GM19452 (cell line): ENCODE data around the gene HPN.
"Not testable (repeated sequence)": the region's sequence is repeated elsewhere in the genome, so short reads cannot be mapped to it uniquely, and the experiment has no call there.

Source experiments
- ATAC-seq: cut with Tn5 transposase; IDR thresholded peaks from one replicate; pipeline ENCODE4 v1.9.1; 2021; ENCODE audit not compliant: unreplicated experiment

Gene HPN

GRCh38 chr19:35041548-35042055, at the start of gene HPN:
Gene HPN, plus strand, starts transcription at chr19:35041721. Its CDS starts 786 bp downstream, at chr19:35042507.
- no peak for ATAC-seq

DNA sequence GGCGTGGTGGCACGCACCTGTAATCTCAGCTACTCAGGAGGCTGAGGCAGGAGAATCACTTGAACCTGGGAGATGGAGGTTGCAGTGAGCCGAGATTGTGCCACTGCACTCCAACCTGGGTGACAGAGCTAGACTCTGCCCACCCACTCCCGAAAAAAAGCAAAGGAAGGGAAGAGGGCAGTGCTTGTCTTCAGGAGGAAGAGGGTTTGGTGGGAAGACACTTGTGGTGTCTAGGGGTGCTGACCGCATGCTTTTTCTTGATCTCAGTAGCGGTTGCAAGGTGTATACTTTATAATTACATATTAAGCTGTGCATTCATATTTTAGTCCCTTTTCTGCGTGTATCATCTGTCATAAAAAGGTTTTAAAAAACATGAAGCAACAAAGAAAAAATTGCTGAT, 48.9 kb upstream of the HPN start:
- ATAC-seq, result not testable (repeated sequence)

DNA sequence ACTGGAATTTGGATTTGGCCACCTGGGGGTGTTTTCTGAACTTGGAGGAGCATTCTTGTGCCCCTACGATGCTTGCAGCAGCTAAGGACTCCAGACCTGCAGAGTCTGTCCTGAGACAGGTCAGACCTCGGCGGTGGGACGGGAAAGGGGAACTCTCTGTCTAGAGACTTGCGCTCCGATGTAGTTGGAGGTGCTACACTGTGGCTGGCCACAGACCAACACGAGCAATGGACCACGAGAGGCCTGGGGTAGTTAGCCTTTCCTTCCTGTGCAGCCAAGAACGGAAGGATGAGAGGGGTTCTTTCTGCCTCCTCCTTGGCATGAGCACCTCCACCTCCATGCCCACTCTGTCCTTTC, 47.3 kb upstream of the HPN start:
- no peak for ATAC-seq

- ATAC-seq, result no peak
Observed at GRCh38 chr19:34994643-34995541, 46.6 kb upstream of the HPN start.

DNA sequence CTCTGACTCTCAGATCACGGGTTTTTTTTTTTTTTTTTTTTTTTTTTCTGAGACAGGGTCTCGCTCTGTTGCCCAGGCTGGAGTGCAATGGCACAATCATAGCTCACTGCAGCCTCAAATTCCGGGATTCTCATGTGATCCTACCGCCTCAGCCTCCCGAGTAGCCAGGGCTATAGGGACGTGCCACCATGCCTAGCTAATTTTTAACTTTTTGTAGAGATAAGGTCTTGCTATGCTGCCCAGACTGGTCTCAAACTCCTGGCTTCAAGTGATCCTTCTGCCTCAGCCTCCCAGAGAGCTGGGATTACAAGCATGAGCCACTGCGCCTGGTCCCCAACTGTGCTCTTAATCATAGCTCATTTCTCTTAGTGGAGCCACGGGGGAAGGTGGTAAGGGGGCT, 46.0 kb upstream of the HPN start:
- ATAC-seq, result no peak

DNA sequence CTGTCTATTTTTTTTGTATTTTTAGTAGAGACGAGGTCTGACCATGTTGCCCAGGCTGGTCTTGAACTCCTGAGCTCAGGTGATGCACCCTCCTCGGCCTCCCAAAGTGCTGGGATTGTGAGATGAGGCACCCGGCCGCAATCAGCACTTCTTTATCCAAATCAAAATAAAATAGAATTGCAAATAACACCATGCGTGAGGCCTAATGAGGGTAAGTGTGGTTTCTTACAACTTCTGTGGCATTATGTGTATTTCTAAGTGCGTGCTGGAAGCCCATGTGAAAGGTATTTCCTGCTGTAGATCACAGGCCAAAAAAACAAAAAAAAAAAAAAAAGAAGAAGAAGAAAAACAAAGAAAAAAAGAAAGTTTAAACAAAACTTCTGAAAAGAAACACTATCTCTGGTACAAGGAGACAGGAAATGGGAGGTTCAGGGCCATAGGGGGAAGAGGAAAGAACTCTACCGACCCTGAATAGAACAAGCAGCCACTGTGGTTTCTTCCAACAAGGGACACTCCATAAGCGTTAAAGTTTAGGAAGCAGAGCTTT, 44.4 kb upstream of the HPN start:
- ATAC-seq, result no peak

DNA sequence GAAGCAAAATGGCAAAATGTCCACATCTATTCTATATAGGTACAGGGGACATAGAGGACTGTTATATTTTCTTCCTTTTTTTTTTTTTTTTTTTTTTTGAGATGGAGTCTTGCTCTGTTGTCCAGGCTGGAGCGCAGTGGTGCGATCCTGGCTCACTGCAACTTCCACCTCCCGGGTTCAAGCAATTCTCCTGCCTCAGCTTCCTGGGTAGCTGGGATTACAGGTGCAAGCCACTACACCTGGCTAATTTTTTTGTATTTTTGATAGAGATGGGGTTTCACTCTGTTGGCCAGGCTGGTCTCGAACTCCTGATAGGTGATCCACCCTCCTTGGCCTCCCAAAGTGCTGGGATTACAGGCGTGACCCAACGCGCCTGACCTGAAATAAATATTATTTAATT, 43.3 kb upstream of the HPN start:
- ATAC-seq, result not testable (repeated sequence)

DNA sequence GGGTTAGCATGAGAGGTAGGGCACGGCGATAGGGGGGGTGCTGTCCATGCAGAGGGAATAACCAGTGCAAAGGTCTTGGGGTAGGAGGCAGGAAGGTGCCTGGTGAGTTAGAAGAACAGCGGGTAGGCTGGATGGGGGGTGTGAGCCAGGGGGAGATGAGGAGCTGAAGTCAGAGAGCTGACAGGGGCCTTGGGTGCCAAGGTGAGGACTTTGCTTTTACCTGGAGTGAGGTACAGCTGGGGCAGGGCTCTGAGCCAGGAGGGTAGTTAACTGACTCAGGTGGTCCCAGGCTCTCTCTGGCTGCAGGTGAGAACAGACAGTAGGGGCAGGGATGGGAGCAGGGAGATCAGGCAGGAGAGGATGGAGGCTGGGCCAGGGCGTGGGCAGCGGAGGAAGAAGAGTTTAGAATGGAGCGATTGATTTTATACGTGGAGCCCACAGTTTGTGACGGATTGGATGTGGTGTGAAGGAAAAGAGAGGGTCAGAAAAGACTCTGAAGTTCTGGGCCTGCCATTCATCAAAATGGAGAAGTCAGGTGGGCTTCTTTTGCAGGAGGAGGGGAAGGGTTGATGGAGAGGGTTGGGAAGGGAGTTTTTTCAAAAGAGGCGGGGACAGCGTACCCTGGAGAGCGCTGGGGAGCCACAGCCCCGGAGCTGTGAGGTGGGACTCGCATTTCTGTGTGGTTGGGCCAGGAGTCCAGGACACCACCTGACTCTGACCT, 42.6 kb upstream of the HPN start:
- ATAC-seq, result no peak

- peak; percentile 49 for ATAC-seq
Observed at GRCh38 chr19:34999498-35000337, 41.8 kb upstream of the HPN start, which contains the start of gene GRAMD1A. Gene GRAMD1A, plus strand, starts transcription at chr19:35000323. Its CDS starts 156 bp downstream, at chr19:35000479.

GRCh38 chr19:35000338-35000646, 41.2 kb upstream of the HPN start:
- ATAC-seq, result no peak

- ATAC-seq, result peak; percentile 24
Observed at GRCh38 chr19:35000647-35001501, 40.6 kb upstream of the HPN start.

GRCh38 chr19:35002037-35002535, 39.4 kb upstream of the HPN start:
- ATAC-seq, result no peak

- ATAC-seq, result no peak
Observed at GRCh38 chr19:35004517-35005255, 36.8 kb upstream of the HPN start.

DNA sequence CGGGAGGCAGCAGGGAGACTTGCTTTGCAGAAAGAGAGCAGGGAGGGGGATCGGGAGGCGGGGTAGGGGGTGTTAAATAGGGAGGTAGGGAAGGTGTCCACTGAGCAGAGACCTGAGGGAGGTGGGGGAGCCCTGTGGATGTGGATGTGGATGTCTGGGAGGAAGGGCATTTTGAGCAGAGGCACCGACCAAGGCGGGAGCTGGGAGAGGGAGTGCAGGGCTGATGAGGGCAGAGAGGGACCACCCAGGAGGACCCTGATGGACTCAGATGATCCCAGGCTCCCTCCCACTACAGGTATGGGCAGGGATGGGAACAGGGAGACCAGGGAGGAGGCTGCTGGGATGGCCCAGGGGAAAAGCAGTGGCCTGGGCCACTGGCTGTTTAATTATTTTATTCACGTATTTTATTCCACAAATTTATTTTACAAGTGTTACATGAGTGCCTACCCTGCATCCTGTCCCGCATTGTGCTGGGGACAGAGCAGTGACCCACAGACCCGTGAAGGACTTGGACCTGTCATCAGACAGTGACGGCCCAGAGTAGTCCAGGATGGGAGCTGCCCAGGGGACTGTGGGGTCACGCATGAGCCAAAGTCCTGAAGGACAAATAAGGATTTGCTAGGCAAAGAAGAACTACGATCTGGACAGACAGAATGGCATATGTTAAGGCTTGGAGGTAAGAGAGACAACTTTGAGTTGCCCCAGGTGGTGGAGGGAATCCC, 36.1 kb upstream of the HPN start:
- no peak for ATAC-seq

DNA sequence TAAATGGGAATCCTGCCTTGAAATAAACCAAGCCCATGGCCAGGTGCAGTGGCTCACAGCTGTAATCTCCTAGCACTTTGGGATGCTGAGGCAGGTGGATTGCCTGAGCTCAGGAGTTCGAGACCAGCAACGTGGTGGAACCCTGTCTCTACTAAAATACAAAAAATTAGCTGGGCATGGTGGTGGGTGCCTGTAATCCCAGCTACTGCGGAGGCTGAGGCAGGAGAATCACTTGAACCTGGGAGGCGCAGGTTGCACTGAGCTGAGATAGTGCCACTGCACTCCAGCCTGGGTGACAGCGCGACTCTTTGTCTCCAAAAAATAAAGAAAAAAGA, 35.5 kb upstream of the HPN start:
- not testable (repeated sequence) for ATAC-seq

GRCh38 chr19:35006342-35006998, 35.1 kb upstream of the HPN start:
- ATAC-seq, result no peak

GRCh38 chr19:35006999-35007365, 34.5 kb upstream of the HPN start:
- no peak for ATAC-seq

- ATAC-seq, result not testable (repeated sequence)
Observed at GRCh38 chr19:35007427-35007826, 34.1 kb upstream of the HPN start.
